Measurements from ENCODE around the gene UCP2.

GRCh38 chr11:73950869-73951710 is 31.6 kb downstream of the UCP2 start, which contains the start of gene DNAJB13:
- no peak for TF ChIP-seq EP300 (IDR thresholded peaks at IDR 0.05)
- no peak for TF ChIP-seq POLR2AphosphoS5 (IDR thresholded peaks at IDR 0.05)
